ENCODE results near the gene SRRM3.
"Not testable (repeated sequence)": the region's sequence is repeated elsewhere in the genome, so short reads cannot be mapped to it uniquely, and the experiment has no call there.

The SRRM3 gene

DNA sequence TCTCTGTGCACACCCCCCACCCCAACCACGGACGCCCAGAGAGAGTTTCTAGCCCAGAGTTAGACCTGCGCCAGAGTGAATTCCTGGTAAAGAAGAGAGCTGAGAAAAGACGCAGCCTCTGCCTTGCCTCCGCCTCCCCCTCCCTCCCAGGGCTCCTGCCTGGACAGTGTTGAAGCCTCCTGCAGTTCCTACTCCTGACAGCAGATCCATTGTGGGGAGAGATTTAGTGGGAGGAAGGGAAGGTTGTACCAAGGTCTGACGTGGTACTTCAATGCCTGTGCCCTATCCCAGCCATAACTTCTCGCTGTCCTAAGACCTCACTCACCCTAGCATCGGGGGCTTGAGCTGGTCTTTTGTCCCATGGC lies 952 bp downstream of the SRRM3 start:
- Histone ChIP-seq H3K27me3 (ENCODE audit: insufficient read depth, poor library complexity, severe bottlenecking) (no peaks in the 10 kb centered on the region), H3K4me1 (ENCODE audit: insufficient read depth, poor library complexity, severe bottlenecking) (no peaks in the 10 kb centered on the region), H3K9me3 (ENCODE audit: severe bottlenecking) (no peaks in the 10 kb centered on the region), H3K4me3 (ENCODE audit: severe bottlenecking) (no peak overlapping the region), H3K27ac (ENCODE audit: poor library complexity, severe bottlenecking) (no peak overlapping the region), H3K36me3 (ENCODE audit: low read depth) (no peaks in the 10 kb centered on the region)
- ATAC-seq (ENCODE audit: low read depth) (no peak), DNase-seq (ENCODE audit: low spot score) (no peak)
- TF ChIP-seq, protein P1, sequence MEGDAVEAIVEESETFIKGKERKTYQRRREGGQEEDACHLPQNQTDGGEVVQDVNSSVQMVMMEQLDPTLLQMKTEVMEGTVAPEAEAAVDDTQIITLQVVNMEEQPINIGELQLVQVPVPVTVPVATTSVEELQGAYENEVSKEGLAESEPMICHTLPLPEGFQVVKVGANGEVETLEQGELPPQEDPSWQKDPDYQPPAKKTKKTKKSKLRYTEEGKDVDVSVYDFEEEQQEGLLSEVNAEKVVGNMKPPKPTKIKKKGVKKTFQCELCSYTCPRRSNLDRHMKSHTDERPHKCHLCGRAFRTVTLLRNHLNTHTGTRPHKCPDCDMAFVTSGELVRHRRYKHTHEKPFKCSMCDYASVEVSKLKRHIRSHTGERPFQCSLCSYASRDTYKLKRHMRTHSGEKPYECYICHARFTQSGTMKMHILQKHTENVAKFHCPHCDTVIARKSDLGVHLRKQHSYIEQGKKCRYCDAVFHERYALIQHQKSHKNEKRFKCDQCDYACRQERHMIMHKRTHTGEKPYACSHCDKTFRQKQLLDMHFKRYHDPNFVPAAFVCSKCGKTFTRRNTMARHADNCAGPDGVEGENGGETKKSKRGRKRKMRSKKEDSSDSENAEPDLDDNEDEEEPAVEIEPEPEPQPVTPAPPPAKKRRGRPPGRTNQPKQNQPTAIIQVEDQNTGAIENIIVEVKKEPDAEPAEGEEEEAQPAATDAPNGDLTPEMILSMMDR (IDR thresholded peaks at IDR 0.05; ENCODE audit: poor library complexity, severe bottlenecking), result no peak

- Histone ChIP-seq H3K36me3 (ENCODE audit: low read depth) (no peaks in the 10 kb centered on the region), H3K27ac (ENCODE audit: poor library complexity, severe bottlenecking) (no peak overlapping the region), H3K4me3 (ENCODE audit: severe bottlenecking) (no peak overlapping the region), H3K9me3 (ENCODE audit: severe bottlenecking) (no peaks in the 10 kb centered on the region), H3K4me1 (ENCODE audit: insufficient read depth, poor library complexity, severe bottlenecking) (no peaks in the 10 kb centered on the region), H3K27me3 (ENCODE audit: insufficient read depth, poor library complexity, severe bottlenecking) (no peaks in the 10 kb centered on the region)
- DNase-seq (ENCODE audit: low spot score), result no peak
- TF ChIP-seq, protein P1 (IDR thresholded peaks at IDR 0.05; ENCODE audit: poor library complexity, severe bottlenecking), result no peak
- no peak for ATAC-seq (ENCODE audit: low read depth)
Observed at GRCh38 chr7:76204147-76204546, 2.5 kb downstream of the SRRM3 start.

GRCh38 chr7:76206633-76207032 lies 4.9 kb downstream of the SRRM3 start:
- Histone ChIP-seq H3K9me3 (ENCODE audit: severe bottlenecking) (no peaks in the 10 kb centered on the region), H3K4me1 (ENCODE audit: insufficient read depth, poor library complexity, severe bottlenecking) (no peaks in the 10 kb centered on the region), H3K36me3 (ENCODE audit: low read depth) (no peaks in the 10 kb centered on the region), H3K27ac (ENCODE audit: poor library complexity, severe bottlenecking) (no peak overlapping the region), H3K27me3 (ENCODE audit: insufficient read depth, poor library complexity, severe bottlenecking) (no peaks in the 10 kb centered on the region), H3K4me3 (ENCODE audit: severe bottlenecking) (no peak overlapping the region)
- ATAC-seq (ENCODE audit: low read depth) (peak; percentile 32; the same call in 2 of the 3 replicates), DNase-seq (ENCODE audit: low spot score) (no peak)
- TF ChIP-seq, protein P1 (IDR thresholded peaks at IDR 0.05; ENCODE audit: poor library complexity, severe bottlenecking), result no peak

GRCh38 chr7:76209310-76209709 lies 7.6 kb downstream of the SRRM3 start:
- no peaks in the 10 kb centered on the region for H3K36me3 ChIP-seq (ENCODE audit: low read depth)
- DNase-seq (ENCODE audit: low spot score), result no peak
- no peak for ATAC-seq (ENCODE audit: low read depth)
- H3K27ac ChIP-seq (ENCODE audit: poor library complexity, severe bottlenecking), result no peak overlapping the region
- no peaks in the 10 kb centered on the region for H3K4me1 ChIP-seq (ENCODE audit: insufficient read depth, poor library complexity, severe bottlenecking)
- TF ChIP-seq, protein P1 (IDR thresholded peaks at IDR 0.05; ENCODE audit: poor library complexity, severe bottlenecking), result no peak
- H3K27me3 ChIP-seq (ENCODE audit: insufficient read depth, poor library complexity, severe bottlenecking), result no peaks in the 10 kb centered on the region
- H3K4me3 ChIP-seq (ENCODE audit: severe bottlenecking), result no peak overlapping the region
- H3K9me3 ChIP-seq (ENCODE audit: severe bottlenecking), result no peaks in the 10 kb centered on the region

DNA sequence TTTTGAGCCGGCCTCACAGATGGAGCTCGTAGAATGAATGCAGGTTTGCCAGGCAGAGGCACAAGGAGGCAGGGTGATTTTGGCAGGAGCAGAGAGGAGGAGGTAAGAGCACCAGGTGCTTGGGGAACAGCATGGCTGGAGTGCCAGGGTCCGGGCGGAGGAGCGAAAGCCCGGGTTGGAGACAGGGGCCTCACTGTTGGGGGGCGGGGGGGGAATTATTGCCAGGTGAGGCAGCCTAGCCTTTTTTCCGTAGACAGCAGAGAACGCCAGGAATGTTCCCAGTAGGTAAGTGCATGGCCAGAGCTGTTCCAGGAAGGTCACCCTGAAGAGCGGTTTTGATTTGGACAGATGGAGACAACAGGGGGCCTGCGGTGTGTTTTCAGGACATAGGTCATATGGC lies 9.5 kb downstream of the SRRM3 start:
- Histone ChIP-seq H3K27ac (ENCODE audit: poor library complexity, severe bottlenecking) (no peak overlapping the region), H3K9me3 (ENCODE audit: severe bottlenecking) (no peaks in the 10 kb centered on the region), H3K4me3 (ENCODE audit: severe bottlenecking) (no peak overlapping the region), H3K27me3 (ENCODE audit: insufficient read depth, poor library complexity, severe bottlenecking) (no peaks in the 10 kb centered on the region), H3K36me3 (ENCODE audit: low read depth) (no peaks in the 10 kb centered on the region), H3K4me1 (ENCODE audit: insufficient read depth, poor library complexity, severe bottlenecking) (no peaks in the 10 kb centered on the region)
- DNase-seq (ENCODE audit: low spot score) (no peak), ATAC-seq (ENCODE audit: low read depth) (no peak)
- TF ChIP-seq, protein P1 (IDR thresholded peaks at IDR 0.05; ENCODE audit: poor library complexity, severe bottlenecking), result no peak

- H3K27me3 ChIP-seq (ENCODE audit: insufficient read depth, poor library complexity, severe bottlenecking); H3K27ac ChIP-seq (ENCODE audit: poor library complexity, severe bottlenecking); ATAC-seq (ENCODE audit: low read depth); DNase-seq (ENCODE audit: low spot score); H3K9me3 ChIP-seq (ENCODE audit: severe bottlenecking); H3K4me3 ChIP-seq (ENCODE audit: severe bottlenecking); H3K4me1 ChIP-seq (ENCODE audit: insufficient read depth, poor library complexity, severe bottlenecking); H3K36me3 ChIP-seq (ENCODE audit: low read depth): not testable (repeated sequence)
Observed at GRCh38 chr7:76215349-76215748, 13.7 kb downstream of the SRRM3 start.

All from RWPE2 (cell line).